SKM-1 (cell line): ENCODE measurements around the gene ATP8A1.
"Not testable (repeated sequence)": the region's sequence is repeated elsewhere in the genome, so short reads cannot be mapped to it uniquely, and the experiment has no call there.

Experiments
- DNase-seq: peaks from one replicate; lab custom pipeline; 2025; ENCODE audit not compliant: unreplicated experiment; lab: John Stamatoyannopoulos, UW

ATP8A1 gene

GRCh38 chr4:42652529-42653231 is 4.2 kb downstream of the ATP8A1 start:
- not testable (repeated sequence) for DNase-seq

- DNase-seq, result no peak
Observed at GRCh38 chr4:42649870-42650269, 7.0 kb downstream of the ATP8A1 start.

DNA sequence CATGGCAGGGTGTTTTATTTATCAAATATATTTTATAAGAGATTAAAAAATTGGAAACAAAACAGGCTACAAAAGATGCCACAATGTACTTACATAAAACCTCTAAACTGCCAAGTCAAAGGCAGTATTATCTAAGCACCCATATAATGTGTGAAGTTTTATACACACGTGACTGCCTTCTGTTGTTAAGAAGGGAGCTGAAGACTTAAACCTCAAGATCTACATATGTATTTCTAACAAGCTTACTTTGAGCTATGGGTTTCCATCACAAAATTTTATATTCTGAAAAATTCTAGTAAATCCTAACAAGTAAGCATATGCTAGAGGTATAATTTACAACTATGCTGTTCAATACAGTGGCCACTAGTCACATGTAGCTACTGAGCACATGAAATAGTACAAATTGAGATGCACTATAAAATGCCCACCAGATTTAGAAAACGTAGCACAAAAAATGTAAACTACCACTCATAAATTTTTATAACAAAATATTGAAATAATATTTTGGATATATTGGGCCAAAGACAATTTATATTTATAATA is 9.8 kb downstream of the ATP8A1 start:
- DNase-seq, result no peak

- DNase-seq, result no peak
Observed at GRCh38 chr4:42646013-42646784, 10.7 kb downstream of the ATP8A1 start.

GRCh38 chr4:42644897-42645296 is 12.0 kb downstream of the ATP8A1 start:
- DNase-seq, result no peak

DNA sequence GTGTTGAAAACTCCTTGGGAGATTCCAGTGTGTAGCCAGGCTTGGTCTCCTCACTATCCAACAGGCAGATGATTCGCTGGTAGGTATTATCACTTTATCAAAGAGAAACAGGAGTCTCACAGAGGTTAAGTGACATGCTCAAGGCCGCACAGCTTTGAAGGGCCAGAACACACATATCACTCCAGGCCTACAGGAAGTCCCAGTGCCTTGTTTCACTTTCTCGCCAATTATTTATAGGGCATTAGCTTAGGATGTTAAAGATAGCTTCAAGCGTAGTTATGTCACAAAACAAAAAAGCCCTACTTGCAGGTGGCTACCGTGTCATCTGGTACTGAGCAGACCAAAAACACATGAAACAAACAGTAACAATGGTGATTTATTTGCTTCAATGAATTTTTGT is 13.2 kb downstream of the ATP8A1 start:
- no peak for DNase-seq

- DNase-seq, result no peak
Observed at GRCh38 chr4:42642845-42643615, 13.9 kb downstream of the ATP8A1 start.

- no peak for DNase-seq
Observed at GRCh38 chr4:42642101-42642797, 14.7 kb downstream of the ATP8A1 start.

DNA sequence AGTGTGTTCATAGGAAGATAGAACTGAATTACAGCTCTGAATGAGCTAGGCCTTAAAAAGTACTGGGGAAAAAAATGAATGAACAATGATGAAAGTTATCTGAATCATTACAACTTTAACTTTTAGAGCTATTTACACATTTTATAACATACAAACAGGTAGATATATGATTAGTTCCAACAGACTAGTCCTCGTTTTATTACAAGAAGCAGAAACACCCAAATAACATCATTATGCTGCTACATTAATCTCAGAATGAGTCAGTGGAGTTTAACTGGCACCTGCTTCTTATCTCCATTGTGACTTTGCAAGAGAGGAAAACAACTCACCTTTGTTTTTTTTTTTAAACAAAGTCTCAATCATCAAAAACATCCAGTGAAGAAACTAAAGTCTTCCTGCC is 15.2 kb downstream of the ATP8A1 start:
- no peak for DNase-seq

DNA sequence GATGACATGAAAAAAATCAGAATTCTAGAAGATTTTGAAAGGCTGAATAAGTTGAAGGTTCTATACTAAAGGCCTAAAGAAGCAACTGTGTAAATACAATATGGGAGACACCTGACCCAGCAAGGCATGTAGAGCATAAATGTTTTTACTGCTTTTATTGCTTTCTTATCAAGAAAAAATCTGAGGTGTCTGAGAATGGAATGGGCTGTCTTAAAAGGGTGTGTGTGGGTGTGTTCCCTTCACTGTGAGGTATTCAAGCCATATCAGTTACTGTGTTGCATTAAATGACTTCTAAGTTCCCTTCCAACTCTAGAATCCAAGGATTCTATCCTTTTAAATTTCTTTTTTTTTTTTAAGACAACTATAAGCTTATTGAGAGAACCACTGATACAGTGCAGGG is 15.7 kb downstream of the ATP8A1 start:
- no peak for DNase-seq

DNA sequence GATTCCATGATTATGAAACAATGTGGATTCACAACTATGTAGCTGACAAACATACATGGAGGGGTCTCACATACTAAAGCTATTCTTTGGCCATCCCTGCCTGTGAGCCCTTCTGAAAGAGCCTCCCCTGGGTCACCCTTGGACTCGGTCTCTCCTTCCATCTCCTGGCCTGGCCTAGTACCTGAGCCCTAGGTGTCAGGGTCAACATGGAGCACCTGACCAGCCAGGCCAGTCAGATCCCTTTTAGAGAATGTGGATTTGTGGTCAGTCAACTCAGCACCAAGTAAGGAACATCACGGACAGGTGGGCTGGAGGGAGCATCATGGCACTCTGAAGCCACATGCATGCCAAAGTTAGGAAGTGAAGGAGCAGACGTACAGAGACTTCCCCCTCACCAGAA is 16.3 kb downstream of the ATP8A1 start:
- DNase-seq, result no peak

- DNase-seq, result no peak
Observed at GRCh38 chr4:42638993-42639392, 17.9 kb downstream of the ATP8A1 start.

DNA sequence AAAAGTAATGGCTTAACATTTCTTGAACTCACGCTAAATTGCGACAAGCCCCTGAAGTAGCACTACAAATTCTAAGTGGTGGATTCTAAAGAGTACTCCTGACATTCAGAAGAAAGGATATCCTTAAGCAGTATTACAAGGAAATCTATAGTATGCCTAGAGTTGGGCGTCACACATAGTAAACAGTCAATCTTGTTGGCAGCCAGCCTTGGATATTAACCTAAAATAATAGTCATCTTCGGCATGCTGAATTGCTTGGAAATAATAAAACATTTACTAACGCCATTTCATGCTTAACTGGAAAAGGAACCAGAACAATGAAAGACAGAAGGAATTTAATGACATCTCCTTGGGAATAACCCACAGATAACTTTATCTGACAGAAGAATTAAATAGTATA is 18.6 kb downstream of the ATP8A1 start:
- DNase-seq, result no peak

GRCh38 chr4:42637867-42638266 is 19.0 kb downstream of the ATP8A1 start:
- no peak for DNase-seq

DNA sequence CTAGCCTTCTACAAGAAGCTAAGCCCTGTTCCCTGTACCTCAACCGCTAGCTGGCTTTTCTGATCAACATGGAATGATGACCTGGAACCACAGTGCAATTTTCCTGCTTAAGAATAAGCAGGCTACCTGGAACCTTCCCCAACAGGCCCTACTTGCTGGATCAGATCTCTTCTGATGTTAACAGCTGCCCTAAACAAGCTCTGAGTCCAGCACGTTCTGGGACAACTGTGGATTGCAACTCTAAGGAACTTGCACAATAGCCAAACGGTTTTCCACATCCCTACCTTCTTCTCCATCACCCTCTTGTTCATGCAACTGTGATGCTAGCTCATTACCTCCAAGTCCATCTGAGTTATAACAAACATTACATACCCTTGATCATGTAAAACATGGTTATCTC is 19.8 kb downstream of the ATP8A1 start:
- no peak for DNase-seq

GRCh38 chr4:42636645-42636949 is 20.3 kb downstream of the ATP8A1 start:
- DNase-seq, result no peak

- no peak for DNase-seq
Observed at GRCh38 chr4:42633605-42634388, 23.1 kb downstream of the ATP8A1 start.

DNA sequence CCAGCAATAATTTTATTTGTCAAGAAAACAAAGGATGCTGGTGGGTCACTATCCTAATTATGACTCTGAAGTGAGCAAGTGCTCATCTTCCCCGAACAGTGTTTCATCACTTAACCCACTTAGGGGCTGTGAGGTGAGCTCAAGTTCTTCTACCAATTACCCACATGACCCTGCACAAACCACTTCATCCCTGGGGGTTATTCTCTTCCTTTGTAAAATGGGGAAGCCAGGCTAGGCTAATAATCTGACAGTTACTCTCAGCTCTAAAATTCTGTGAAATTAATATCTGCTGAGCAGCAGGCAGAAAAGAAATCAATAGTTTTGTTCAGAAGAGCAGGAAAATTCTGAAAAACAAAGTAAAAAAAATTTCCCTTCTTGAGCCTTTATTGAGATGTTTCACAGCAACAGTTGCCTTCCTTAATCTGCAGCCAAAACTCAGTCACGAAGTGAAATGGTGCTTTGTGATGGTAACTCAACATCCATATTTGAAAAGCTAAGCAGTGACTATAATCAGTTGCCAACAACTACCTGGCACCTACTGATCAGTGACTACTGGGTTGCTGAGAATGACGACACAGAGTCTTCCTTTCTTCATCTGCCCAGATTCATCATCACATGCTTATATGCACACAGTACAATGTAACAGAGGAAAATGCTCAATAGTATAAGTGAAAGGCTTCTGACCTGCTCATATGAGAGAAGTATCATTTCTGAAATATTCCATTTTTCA is 24.1 kb downstream of the ATP8A1 start:
- peak; percentile 22 for DNase-seq

- no peak for DNase-seq
Observed at GRCh38 chr4:42630908-42631307, 26.0 kb downstream of the ATP8A1 start.

DNA sequence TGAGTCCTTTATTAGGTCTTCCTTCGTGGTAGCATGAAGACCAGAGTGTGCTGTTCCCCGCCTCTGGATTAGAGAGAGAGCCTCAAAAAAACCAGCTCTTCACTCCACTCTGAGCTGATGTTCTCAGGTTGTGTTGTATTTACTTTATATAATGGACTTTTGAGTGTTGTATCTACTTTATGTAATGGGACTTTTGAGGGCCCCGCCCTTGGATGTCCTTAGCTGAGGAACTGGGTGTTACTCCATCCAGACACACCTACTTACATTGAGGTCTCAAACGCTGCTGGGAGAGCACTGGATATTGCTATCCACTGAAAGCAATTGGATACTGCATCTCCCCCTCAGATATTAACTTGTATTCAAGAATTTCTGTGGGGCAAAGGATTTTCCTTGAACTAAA is 28.2 kb downstream of the ATP8A1 start:
- DNase-seq, result no peak
